Stimulated activated CD4-positive, alpha-beta T cell treated with anti-CD3 and anti-CD28 coated beads, Interleukin-4, amount 100 ng/mL, for 48 hours (primary cell): ENCODE measurements around the gene ADPRH.
"Not testable (repeated sequence)": the region's sequence is repeated elsewhere in the genome, so short reads cannot be mapped to it uniquely, and the experiment has no call there.

Experiments used
- DNase-seq, 2 donors: peaks; one replicate each; pipeline ENCODE4 v3.0.0-alpha.2; 2020; ENCODE audit warnings: low read depth in 2 of 2

ADPRH gene

DNA sequence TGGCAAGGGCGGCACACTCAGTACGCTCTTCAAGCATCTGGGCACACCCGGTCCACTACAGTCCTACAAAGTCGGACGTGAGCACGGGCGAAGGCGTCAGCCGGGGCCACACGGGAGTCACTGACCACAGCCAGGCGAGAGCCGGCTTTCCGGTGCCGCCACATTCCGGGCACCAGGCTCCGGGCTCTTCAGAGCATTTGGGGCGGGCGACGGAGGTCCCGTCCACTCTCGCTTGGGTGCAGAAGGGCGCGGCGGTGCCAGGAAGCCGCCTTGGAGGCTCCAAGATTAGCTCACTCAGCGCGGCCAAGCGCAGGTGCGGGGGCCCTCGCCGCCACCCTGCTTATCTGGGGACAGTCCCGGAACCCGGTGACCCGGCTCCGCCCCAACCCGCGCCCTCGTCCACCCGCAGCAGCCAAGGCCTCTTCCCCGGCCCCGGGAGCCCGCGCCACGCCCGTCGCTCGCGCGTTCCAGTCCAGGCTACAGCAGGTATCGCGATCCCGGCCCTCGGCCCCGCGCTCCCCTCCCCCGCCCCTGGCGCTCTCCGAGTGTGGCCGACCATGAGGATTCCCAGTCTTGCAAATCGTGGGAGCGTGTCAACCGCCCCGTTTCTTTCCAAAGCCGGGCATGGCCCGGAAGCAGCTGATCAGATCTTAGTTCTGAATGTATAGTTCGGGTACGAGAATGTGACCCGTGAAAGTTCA lies at the start of gene ADPRH:
ADPRH (plus strand) TSS at position 127 of the 701 bp plus-strand sequence. CDS start 2,678 bp downstream, outside the sequence.
- peak in 1 of 2 donors; percentile 55 for DNase-seq

DNA sequence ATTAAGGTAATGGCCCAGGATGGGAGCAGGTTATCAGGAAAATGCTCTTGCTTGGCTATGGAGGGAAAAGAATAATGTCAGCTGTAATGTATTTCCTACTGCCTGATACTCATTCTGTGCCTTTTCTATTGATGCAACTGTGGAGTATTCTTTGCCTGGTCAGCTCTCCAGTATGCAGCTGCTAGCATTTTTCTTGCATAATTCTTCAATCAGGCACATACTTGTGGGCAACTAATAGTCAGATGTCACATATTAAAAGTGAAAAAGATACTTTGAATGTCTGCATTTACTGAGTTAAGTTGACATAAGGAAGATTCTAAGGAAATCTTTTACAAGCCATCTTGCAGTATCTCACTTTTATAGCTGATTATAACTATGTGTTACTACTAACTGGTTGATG lies 49.4 kb upstream of the ADPRH start:
- DNase-seq, result no peak

DNA sequence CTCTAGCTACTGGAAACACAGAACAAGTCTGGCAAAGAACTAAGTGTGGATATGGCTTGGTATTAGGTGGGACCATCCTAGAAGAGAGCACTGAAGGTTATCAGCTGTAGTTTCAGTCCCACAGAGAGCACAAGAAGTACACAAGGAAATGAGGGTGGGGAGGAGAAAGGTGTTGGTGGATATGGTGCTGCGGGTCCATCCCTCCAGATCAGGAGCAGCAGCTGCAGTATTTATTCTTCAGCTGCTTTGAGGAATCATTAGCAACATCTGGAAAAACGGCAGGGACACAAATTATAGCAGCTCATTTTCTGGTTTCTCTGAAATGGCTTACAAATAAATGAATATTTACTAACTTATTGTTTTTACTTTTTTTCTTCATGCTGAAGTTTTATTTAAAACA lies 48.8 kb upstream of the ADPRH start:
- no peak for DNase-seq

DNA sequence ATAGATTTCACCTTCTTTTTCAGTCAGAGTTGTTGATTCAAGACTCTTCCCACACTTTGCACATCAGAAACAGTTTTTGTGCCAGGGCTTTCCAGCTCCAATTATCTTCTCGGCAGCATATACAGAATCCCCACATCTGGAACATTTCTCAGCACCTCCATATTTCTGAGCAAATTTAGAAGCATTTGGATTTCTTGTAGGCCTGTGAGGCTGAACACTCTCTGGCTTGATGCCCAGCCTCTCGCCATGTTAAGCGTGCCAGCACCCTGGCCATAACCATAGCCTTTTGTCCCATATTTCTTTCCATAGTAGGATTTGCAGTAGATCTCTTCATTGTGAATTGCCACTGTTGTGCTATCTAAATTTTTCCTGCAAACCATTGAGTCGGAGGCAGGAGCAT lies 48.1 kb upstream of the ADPRH start:
- DNase-seq, result no peak

DNA sequence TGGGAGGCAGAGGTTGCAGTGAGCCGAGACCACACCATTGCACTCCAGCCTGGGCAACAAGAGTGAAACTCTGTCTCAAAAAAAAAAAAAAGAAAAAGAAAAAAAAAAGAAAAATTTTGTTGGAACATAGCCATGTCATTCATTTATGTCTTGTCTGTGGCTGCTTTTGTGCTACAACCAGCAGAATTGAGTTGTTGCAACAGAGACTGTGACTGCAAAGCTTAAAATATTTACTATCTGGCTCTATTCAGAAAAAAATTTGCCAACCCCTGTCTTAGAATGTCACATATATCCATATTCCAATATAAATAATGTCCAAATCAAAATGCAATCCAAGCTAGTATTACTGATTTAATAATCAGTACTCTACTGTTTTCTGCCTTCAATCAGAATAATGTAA lies 45.0 kb upstream of the ADPRH start:
- no peak for DNase-seq

DNA sequence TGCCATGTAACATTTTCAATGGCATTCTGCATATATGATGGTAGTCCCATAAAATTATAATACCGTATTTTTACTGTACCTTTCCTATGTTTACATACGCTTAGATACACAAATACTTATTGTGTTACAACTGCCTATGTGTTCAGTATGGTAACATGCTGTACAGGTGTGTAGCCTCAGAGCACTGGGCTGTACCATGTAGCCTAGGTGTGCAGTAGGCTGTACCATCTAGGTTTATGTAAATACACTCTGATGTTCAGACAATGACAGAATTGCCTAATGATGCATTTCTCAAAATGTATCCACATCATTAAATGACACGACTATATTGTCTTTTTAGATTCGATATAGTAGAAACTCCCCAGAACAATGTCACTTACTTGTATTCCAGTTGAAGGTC lies 42.5 kb upstream of the ADPRH start:
- no peak for DNase-seq

DNA sequence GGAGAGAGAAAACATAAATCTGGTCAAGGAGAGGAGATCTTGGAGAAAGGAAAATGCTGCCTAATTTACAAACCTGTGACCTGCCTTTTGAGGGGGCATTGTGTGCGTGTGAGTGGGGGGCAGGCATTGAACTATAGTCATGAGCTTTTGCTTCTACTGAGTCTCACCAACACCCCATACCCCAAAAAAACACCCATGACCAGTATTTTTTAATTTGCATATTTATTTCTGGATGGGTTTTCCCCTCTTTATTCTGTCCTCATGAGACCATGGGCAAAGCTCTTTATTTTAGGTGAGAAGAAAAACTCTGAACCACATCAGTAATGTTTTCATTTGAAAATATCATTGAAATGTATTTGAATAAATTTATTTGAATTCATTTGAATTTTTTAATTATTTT lies 40.5 kb upstream of the ADPRH start:
- no peak for DNase-seq

DNA sequence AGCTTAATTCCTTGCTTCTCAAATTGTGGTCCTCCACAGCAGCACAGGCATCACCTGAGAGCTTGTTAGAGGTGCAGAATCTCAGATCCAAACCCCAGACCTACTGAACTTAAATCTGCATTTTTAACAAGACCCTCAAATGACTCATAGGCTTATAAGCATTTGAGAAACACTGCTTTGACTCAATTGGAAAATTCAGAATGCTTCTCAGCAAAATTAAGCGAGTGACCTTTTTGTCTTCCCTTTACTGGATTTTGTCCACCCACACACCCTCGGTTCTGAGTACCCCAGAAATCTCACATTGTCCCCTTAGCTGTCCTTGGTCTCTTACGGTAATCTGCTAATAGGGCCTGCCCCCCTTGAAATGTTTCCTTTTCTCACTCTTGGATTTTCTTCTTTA lies 37.7 kb upstream of the ADPRH start:
- no peak for DNase-seq

DNA sequence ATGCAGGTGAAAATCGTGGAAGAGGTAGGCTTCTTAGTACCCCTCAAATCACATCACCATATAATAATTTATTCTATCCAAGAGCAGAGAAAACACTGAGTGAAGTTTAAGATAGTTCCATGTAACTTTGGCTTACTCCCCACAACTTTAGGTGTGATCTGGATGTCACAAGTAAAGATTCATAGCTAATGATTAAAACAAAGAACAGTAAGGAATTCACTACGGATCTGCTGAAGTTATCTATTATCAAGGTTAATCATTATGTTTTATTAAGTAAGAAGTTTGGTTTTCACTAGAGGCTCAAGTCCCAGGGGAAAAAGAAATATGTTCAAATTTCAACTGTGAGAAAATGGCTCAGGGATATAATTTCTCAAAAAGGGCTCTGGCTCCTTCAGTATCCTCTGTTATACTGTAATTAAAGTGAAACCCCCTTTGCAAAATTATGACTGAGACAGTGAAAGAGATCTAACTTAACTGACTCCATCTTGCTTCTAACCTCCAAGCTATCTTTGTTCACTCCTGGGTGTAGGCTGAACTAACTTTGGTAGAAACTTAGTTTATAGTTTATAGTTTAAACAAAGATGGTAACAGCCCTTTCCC lies 37.0 kb upstream of the ADPRH start:
- no peak for DNase-seq

DNA sequence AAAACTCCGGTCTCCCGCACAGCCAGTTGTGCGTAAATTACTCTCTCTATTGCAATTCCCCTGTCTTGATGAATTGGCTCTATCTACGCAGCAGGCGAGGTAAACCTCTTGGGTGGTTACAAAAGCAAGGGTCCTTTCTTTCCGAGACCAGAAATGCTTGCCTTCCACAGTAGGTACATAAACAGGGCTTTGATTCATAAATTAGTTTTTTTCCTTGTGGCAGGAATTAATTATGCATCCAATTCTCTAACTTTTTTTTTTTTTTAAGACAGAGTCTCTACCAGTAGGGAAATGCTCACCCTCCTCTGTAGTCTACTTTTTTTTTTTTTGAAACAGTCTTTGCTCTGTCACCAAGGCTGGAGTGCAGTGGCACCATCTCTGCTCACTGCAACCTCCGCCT lies 36.1 kb upstream of the ADPRH start:
- no peak for DNase-seq

DNA sequence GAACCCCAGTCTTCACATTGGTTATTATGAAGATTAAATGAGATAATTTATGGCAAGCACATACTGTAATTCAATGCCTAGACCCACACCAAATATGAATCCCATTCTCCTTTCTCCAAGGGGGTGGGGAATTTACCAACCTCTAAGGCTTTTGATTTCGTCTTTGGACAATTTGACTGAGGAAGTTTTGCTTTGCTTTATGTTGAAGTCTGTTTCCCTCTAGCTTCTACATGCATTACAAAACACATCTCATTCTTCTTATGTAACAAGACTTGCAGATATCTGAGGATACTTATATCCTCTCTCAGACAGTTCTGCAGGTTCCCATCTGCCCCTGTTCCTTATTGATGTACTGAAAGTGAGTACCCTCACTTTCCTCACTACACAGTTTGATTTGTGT lies 32.1 kb upstream of the ADPRH start:
- DNase-seq, result no peak

DNA sequence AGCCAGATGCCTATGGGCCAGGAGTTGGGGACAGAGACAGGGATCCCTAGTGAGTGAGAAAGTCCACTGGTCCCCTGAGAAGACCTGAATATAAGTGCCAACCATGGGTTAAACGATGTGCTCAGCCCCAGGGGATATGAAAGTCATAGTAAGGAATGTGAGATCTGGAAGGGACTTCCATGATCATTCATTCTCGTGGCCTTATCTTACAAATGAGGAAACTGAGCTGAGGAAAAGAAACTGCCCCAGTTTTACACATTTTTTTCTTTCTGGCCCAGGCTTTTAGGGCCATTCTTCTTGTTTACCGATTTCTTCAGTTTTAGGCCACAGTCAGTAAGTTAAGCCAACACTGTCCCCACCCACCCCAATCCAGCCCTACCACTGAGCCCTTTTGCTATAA lies 31.0 kb upstream of the ADPRH start:
- DNase-seq, result no peak

DNA sequence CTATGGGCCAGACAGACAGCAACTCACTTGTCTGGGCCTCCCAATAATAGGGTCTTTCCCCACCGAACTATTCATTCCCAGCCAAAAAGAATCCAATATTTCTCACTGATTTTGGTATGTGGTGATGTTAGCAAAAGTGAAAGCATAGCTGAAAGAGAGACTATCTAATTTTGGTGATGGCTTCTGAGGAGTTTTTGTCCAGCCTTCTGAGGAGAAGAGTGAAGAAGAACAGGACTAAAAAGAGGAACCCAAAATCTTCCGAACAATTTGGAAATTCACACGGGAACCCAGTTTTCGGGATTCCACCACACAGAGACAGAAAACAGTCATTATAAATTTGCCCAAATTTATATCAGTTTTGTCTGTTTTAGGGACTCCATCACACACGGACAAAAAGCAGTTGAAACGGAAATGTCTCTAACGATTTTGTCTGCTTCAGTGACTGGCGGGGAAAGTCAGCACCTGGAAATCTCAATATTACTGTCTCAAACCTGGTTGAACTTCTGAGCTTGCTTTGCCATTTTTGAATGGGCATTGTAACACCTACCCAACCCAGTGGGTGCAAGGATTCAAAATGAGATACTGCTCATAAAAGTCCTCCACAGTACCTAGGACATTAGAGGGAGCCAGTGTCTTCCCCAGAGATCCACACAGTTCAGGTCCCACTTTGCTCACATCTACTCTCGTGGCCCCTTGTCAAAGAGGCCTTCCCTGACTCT lies 28.9 kb upstream of the ADPRH start:
- no peak for DNase-seq

DNA sequence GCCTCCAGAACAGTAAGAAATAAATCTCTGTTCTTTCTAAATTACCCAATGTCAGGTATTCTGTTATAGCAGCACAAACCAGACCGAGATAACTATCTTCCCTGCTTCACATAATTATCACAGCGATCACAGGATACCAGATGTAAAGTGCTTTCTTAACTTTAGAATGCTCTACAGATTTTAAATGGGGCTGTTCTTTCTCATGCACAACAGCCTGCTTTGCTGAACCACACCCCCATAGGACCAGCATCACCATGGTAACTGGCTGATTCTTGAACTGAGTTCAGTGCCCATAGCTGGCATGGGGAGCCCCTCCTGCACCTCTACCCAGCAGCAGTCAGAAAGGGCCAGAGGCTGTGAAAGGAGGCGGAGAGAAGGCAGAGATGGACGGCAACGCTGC lies 27.7 kb upstream of the ADPRH start:
- DNase-seq, result no peak

DNA sequence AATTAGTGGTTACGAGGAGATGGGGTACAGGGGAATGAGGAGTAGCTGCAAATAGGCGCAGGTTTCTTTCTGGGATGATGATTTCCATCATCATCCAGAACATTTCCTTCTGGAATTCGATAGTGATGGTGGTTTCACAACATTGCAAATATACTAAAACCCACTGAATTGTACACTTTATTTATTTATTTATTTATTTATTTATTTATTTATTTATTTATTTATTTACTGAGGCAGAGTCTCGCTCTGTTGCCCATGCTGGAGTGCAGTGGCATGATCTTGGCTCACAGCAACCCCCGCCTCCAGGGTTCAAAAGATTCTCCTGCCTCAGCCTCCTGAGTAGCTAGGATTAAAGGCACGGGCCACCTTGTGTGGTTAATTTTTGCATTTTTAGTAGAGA lies 26.4 kb upstream of the ADPRH start:
- not testable (repeated sequence) for DNase-seq

DNA sequence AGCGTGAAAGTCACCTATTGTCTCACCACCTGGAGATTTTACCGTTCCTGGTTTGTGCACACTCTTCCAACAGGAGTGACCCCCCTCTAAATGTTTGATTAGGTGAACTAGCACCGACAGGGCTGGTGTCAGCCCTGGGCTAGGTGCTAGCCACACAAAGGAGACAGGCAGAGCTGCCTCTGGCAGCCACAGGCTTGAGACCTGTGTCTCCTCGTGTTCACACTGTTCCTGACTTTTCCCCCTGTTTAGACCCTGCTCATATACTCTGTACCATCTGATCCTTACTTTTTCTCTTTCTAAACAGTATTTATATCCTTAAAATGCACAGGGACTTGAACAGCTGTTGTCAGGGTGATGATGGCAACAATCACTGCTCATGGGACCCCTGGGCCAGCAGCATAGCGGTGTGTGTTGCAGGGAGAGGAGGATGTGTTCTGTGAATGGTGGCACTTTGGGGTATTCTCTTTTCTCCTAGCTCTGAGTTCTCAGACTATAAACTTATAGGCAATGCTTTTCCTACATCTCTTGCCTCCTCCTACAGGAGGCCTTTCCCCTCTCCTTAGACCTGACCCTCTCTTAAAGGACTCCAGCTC lies 25.4 kb upstream of the ADPRH start:
- DNase-seq, result no peak

DNA sequence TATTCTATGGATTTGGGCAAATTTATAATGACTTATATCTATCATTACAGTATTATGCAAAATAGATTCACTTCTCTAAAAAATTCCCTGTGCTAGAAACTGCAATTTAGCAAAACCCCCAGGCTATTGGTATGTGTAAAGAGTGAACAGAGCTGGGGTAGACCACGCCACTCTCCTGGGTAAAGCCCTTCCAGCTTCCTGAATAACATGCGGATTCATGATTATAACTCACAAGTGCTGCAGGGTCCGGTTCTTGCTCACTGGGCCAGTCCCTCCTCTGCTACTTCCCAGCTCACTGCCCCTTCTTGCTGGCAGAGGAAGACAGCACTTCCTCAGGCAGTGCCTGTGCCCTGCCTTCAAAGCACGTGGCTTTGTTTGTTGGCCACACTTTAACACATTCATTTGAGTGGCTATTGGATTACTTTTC lies 24.0 kb upstream of the ADPRH start:
- DNase-seq, result no peak

DNA sequence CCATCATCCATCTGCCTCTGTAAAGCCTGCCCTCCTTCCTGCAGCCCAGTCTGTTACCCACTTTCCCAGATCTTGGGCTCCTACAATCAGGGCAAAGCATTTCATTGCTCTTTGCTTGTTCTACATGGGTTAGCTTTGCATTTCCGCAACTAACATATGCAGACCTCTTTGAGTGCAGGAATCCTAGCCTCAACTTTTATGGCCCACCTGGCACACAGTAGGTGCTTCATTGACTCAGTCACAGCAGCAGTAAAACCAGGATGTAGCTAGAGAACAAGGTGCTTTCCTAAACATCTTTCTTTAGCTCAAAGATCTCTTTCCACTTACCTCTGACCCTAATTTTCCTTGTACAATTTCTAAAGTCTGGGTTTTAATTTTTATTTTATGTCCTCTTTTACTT lies 23.4 kb upstream of the ADPRH start:
- no peak for DNase-seq

DNA sequence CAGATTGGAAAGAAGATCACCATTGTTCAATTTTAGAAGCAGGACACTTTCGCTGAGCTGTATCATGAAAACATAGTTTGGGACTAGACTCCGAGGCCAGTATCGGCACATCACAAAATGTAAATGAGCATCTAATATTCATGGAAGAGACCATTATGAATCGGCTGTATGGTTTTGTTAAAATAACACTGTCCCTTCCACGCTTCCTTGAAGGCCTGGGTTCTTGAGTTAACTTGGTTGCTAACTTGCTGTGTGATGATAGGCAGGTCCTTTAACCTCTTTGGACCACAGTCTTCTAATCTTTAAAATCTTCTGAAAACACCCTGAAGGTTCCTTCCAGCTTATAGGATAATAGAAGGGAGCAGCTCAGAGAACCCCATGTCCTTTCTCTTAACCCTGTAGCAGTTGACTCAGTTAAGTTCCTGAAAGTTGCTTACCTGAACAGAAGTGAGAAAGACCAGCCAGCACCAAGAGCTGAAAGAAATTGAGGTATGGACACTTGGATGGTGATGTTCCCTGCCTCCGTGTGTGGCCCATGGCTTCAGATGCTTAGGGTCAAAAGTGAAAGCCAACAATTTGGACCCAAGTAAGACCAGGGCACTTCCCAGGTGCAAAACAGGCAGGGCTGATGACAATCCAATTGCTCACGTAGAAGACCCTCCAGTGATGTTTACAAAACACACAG lies 22.0 kb upstream of the ADPRH start:
- DNase-seq, result no peak

DNA sequence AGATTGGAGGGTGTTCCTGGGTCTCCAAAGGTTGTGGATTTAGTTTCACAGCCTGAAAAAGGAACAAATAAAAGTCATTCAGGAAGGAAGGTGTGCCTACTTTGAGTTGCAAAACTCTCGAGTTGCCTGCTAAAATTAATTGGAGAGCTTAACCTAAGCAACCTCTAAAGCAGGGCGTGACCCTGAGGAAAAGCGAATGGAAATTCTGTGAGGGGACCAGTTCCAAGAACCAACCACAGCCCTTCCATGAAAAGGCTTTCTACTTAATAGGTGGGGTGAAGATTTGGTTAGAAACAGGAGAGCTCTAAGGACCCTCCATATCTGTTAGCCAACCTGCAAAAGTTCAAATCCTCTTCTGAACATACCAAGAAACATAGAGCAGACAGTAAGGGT lies 21.4 kb upstream of the ADPRH start:
- no peak for DNase-seq

DNA sequence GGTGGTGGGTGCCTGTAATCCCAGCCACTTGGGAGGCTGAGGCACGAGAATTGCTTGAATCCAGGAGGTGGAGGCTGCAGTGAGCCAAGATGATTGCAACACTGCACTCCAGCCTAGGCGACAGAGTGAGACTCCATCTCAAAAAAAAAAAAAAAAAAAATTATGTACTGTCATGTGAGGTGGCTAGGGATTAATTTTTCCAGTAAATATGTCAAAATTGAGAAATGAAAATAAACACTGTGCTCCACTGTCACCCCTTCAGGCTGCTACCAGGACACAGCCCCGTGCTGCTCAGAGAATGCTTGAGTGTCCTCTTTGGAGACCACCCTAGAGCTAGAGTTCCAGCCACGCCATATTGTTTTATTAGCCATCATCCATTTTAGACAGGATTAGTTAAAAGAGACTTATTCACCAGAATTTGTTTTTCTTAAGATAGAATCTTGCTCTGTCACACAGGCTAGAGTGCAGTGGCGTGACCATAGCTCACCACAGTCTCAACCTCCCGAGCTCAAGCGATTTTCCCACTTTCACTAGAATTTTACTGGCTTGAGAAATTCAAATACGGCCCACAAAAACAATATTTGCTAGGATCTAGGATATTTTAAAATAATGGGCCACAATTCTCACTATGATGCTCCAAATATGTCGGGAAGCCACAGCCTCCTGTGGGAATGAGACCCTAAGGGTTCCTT lies 20.5 kb upstream of the ADPRH start:
- no peak for DNase-seq
